DMS53 treated with DMSO at 0.1 percent for 48 hours (cell line): ENCODE results near the gene SMPD3.
A peak's percentile ranks its signal among the peaks of the same experiment; 100 is the strongest.

ENCODE experiments used
- DNase-seq: peaks from one replicate; lab custom pipeline; 2025; ENCODE audit not compliant: unreplicated experiment; lab: John Stamatoyannopoulos, UW

The SMPD3 gene

DNA sequence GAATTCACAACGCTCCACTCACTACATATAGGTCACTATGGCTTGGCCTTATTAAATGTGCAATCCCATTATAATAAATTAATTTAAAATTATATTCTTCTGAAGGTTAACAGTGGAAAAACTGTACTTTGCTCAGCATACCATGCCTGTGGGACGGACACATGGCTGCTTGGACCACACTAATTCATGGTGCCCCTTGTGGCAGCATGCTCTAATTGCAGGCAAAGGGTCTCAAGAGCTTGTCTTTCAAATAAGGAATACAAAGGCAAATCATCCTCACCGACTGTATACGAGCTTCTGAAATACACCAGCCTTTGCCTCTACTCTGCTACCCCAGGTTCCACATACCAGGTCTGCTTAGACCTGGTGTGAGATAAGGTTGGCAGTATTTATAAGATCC, 11.7 kb downstream of the SMPD3 start:
- DNase-seq = no peak

DNA sequence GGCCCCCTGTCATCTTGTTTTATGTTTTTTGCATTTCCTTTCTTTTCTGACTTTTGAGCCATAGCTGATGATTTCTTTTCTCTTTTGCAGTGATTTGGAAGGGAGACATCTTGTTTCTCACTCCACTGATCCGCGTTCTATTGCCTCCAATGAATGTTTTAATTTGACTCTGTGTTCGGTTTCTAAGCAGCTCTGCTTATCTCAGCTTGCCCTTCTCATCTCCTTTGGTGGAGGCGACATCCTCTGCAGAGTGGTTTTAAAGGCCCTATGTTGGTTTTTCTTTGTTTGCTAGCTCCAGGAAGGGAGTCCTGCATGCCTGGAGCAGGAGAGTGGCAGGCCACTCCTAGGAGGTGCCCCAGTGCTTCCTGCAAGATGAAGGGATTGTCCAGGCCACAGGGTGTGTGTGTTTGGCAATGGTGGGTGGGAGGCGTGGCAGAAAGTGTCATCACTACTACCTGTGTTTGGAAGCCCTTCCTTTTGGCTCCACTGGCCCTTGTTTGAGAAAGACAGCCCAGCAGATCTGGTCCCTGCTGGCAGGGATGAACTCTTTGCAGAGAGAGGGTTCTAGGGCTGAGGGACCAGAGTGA, 13.6 kb downstream of the SMPD3 start:
- no peak for DNase-seq

DNA sequence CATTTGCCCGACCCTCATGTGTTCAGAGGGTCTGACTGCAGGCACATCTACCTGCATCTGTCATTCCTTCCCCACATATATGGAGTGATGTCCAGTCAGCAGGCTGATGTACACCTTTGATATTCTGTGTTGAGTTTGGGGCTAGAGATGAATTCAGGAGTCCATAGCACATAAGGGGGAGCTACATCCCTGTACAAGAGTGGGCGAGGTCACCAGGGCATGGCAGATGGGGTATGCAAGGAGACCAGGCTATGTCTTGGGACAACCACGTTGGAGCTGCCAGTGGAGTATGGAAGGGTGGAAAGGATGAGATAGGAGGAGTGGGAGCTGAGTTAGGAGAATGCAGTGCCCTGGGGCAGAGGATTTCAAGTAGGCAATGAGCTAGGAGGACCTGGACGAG, 15.0 kb downstream of the SMPD3 start:
- DNase-seq = no peak

DNA sequence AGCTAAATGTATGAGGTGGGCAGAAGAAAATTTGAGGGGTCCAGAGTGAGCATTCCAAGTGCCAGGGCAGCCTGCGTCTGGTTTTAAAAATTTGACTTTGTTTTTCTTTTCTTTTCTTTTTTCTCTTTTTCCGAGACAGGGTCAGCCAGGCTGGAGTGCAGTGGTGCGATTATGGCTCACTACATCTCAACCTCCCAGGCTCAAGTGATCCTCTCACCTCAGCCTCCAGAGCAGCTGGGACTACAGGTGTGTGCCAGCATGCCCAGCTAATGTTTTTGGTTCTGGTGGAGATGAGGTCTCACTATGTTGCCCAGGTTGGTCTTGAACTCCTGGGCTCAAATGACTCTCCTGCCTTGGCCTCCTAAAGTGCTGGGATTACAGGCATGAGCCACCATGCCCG, 15.6 kb downstream of the SMPD3 start:
- no peak for DNase-seq

DNA sequence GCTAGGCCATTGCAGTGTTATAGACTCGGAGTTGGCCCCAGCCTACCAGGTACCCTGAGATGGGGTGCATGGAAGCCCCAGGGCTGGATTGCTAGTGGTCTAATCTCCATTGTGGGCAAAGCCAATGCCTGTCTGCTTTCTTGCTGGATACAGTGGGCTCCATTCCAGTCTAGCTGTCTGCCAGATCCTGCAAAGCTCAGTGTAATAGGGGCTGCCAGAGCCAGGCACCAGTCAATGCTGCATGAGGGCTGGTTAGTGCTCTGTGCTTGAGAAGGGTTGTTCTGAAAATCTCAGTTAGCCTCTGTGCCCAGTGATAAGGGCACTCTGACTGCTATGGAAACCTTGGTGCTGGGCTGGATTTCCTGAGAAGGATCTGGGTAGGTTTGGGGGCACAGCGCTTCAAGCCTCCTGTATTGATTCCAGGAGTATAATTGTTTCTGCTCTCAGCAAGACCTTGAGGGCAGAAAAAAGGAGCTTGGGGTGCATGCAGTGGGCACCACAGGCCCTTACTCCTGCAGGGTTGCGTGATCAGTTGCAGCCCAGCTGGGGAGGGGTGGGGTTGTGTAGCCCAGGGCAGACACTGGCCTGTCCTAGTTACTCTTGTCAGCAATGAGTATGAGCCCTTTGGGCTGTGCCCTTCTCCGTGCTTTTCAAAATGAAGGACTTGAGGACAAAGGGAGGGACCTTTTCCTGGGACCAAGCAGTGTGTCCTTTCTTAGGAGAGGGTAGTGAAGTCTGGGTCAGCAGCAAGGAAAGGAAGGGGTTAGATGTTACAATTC, 19.0 kb downstream of the SMPD3 start:
- DNase-seq = no peak

DNA sequence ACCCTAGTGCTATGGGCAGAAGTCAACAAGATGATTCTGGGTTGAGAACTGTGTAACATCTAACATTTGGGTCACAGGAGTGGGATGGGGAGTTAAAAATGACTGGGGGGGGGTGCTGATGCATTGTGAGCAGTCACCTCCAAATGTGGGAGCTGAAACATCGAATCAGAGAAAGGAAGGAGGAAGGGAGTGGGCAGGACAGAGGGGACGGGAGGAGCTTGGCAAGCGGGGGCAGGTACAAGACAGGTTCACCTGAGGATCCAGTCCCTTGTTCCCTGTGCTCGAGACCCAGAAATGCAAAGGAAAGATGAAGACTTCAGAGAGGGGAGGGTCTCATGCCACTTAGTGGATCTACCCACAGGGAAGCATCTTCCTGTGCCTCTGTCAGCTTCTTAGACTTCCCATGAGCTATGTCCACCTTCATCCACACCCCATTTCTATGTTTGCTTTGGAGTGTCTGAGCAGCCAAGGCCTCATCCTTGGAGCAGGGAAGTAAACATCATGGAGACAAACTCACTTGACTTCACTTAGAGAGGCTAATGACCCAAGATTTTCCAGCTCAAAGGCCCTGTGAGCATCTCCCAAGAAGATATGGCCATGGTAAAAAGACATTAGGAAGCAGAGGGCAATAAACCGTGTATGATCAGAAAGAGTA, 20.5 kb downstream of the SMPD3 start:
- no peak for DNase-seq

DNA sequence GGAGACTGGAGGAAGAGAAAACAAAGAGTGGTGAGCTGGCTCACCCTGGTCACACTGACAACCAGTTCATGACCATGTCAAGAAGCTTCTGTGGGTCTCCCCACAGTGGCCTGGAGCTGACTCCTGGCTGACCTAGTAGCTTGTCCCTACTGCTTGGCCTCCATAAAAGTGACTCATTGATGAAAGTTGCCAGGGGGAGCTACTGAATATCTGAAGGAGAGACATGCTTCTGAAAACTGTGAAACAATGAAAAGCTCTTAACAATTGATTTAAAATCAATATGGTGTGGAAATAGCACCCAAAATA, 22.0 kb downstream of the SMPD3 start:
- no peak for DNase-seq

DNA sequence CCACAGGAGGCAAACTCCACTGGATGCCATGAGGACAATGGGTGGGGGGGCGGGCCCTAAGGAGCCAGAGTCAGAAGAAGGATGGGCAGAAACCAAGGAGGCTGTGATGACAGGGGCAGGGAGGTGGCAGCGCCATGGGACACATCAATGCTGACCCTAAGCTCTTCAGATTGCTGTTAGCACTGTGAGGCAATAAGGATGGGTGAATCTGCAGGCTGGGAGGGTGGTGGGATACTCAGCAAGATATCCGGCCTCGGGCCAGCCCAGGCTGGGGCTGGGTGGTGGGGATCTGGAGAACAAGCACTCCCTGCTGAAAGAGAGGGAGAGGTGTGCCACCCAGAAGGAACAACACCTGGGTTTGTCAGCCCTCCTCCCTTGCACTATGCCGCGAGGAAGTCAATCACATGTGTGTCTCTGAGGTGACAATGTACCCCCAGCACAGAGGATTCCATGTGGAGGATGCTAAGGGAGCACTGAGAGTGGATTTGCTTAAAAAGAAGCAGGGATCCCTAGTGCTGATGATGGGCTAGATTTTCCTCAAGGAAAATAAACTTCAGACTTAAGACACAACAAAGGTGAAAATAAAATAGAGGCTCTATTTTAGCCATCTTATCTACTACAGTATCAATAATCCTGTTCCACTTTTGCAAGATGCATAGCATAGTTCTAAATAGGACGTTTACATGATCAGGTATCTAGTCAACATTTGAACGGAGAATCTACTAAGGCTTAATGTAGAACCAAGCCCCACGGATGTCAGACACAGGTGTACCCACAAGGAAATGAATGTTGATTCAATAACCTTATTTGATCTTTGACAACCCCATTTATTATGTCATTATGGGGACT, 22.6 kb downstream of the SMPD3 start:
- no peak for DNase-seq

DNA sequence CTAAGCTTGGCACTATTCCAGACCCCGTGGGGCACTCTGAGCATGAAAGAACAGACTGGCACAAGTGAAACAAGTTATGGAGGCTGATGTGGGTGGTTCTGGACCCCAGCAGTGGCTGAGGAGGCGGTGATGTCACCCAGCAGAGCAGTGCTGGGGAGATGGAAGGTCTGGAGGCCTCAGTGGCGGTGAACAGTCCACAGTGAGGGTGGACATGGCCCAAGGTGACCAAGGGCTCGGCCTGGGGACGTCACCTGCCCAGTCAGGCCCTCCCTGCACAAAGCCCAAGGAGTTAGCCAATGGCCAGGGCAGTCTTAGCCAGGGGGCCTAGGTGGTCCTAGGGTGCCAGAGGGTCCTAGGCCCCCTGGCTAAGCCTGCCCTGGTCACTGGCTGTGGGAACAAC, 24.5 kb downstream of the SMPD3 start:
- DNase-seq = no peak

DNA sequence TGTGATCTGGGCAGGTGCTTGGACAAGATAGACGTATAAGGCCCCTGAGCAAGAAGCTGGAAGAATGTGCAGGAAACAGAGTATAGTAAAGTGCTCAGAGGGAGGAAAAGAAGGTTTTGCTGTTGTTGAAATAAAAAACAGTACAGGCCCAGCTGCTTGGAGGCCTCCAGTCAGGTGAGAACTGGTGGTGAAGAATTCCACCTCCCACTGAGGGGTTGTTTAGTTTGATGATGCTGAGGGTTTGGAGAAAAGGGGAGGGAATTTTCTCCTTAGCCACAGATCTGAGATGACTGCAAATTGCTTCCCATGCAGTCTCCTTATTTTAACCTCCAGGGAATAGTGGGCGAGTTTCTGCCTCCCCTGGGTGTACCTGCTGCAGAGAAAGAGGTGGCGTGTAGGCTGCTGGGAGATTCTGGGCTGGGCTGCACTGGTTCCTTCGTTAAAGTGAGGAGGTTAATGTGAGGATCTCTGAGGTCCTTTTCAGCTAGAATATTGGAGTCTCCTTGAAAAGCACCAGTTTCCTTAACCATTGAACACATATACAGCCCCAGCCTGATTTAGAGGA, 25.8 kb downstream of the SMPD3 start:
- DNase-seq = no peak

DNA sequence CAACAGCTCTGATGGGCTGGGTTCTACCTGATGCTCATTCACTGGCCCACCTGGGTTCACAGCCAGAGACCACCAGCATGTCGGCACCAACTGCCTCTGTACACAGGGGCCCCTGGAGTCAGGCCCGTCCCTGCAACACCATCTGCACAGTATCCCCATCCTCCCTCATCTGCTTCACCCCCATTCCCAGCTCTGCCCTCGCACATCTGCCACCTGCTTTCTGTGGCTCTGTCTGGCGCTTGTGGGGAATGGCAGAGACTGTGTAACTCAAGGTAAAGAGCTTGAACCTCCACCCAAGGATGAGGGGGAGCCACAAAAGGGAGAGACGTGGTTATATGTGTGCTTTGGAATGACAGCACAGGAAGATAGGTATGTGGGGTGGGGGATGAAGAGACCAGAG, 27.2 kb downstream of the SMPD3 start:
- DNase-seq = no peak

DNA sequence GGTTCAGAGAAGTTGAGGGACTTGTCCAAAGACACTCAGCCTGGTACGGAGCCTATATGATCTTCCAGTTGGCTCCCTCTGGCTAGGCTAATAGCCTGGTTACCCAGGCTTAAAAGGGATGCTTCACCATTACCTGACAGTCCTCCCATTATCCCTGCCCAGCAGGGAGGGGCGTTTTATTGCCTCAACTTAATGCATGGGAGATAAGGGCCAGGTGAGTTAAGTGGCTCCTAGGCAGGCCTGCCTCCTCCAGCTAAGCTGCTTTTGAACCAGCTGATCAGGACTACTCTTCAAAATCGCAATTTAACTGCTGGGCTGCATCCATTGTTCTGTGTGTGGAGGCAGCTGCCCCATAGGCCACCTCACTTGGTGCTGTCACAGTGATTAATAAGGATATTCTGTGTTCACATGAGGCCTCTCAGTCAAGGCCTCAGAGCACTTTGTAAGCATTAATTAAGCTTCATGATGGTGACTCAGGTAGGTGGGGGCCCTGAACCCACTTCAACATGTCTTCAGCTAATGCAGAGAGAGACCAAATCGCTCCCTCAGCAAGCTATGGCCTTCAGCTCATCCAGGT, 27.9 kb downstream of the SMPD3 start:
- no peak for DNase-seq

DNA sequence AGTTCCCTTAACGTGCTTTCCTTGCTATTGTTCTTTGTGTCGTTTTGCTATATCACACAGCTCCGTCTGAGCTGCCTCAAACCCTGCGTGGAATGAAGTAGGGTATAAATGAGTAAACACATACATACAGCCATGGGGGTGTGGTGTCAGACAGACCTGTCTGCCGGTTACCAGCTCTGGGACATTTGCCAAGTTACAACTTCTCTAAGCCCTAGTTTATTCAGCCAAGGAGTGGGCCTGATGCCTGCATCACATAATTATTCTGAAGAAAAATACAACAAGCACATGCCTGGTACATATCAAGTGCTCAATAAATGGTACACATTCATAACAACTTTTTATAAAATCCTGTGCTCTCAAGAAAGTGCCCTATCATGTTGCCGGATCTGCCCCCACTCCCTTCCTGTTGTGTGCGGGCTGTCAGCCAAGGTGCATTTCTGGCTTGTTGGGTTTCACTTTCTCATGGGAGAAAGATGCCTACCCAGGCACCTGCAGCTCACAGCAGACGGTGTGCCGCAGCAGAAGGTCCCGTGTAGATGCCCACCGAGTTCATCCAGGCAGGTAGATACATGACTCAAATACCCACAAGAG, 30.5 kb downstream of the SMPD3 start:
- DNase-seq = peak; percentile 59

DNA sequence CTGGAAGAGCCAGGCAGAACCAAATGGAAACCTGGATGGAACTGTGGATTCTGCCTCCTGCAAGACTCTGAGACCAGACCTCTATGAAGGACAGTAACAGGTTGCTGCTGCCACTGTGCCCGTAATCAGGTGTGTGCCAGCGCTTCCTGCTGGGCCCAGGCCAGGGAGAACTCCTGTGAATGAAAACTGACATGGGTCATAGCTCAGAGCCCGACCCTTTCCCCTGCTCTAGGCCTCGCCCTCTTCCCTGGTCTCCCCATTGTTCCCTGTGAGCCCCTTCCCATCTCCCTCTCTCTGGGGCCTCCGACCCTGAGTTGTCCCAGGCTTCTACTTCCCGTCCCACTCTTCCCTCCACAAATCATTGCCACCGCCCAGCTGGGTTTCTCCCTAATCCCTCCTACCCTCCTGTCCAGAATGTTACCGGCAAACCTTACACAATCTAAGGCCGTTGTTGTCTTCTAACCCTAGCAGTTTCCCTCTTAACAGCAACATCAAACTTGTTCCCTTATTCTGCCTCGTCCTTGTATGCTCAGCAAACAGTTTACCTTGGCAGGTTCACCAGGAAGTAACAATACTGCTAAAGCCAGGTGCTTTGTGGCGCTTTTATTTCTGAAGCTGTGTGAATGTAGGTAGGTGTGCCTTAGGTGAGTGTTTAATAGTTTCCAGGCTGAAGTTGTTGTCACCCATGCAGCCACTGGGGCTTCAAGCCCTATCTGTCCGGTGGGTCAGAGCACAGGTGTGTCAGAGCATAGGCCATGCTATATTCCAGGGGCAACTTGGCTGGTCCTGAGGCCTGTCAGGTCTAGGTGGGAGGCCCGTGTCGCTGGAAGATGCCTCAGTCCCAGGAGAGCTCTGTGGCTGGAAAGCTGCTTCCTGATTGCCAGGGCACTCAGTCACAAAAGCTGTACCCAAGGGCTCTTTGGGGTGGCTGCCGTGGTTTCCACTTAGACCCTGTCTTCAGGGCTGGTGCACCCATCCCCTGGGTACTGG, 32.0 kb downstream of the SMPD3 start:
- peak; percentile 91 for DNase-seq

DNA sequence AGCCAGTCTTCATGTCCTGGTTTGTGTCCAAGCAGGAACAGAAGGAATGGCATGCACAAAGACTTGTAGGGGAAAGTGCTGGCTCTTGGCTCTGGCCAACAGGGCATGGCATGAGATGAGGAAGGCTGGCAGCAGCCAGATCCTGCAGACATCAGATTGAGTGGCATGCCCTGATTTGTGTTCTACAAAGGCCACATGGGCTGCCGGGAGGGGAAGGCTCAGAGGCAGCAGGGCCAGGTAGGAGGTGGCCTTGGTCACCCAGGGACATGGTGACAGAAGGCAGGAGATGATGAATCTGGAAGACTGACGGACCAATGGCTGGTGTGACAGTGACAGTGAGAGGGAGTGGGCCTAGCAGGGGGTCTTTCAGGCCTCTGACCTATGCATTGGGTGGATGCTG, 33.7 kb downstream of the SMPD3 start:
- no peak for DNase-seq

DNA sequence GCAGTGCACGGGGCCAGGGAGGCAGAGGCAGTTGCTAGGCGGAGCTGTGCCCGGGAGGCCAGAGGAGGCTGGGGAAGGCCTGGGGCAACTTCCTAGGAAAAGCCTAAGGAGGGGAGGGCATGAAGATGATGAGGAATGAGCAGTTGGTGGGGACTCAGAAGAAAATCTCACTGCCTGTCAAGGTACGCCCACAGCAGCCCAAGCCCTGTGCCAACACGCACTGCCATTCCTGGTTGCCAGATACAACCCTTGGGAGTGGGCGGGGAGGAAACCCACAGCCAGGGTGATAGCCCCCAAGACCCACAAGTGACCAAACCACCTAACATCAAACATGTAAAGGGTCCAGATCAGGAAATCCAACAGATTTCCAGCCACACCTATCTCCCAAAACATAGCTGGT, 36.2 kb downstream of the SMPD3 start:
- no peak for DNase-seq

DNA sequence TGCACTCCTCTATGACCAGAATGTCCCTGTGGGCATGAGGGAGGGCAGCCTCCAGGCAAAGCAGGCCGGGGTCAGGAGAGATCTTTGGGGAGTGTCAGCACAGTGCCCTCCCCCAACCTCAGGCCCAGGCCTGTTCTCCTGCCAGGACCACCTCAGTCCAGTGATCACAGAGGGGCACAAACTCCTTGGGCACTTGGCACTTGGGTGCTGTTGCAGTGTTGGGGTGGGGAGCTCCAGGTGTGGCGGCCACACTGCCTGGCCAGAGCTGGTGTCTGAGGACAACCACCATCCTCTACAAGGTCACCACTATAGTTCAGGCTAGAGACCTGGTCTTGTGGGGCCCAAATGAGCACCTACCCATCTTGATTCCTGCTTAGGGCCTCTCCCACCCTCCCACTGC, 37.2 kb downstream of the SMPD3 start:
- DNase-seq = no peak

DNA sequence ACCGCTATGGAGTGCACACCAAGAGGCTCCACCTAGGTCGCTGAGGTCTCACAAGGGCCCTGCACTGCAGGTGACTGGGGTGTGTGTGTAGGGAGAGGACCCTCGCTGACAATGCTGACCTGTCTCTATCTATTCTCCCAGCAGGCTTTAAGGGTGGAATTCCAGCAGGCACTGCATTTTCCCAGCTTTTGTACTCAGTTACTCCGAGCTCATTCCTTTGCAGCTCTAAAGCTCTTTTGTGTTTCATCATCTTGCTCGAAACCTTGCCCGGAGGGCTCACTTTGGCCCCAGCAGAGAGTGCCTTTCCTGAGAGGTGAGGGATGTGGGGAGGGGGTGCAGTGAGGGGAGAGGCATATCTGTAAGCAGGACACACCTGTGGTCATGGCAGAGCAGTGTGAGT, 39.3 kb downstream of the SMPD3 start:
- no peak for DNase-seq

DNA sequence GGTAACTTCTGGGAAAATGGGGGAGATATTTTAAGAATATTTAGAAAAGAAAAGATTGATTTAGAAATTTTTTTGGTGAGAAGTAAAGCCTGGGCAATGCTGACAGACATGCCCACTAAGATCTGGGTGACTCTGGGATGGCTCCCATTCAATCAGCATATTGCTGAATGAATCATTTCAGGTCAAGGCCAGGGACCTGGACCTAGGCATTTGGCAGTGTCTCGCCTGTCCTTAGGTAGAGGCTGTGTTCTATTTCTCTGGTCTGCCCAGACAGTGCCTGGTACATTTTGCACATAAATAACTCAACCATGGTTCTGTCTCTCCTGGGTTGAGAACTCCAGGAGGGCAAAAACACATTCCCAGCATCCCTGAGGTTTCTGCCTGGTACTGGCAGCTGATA, 39.9 kb downstream of the SMPD3 start:
- no peak for DNase-seq
